Panc1 (cell line): ENCODE data around the gene FTO.

Source experiments
- POLR2AphosphoS5 ChIP-seq: IDR thresholded peaks from 2 replicates; pipeline ENCODE4 v1.6.1; 2012; ENCODE audit warnings: mild to moderate bottlenecking, low read depth, low read length, moderate library complexity
- SIN3A ChIP-seq: IDR thresholded peaks from 2 replicates; pipeline ENCODE4 v1.6.1; 2012; ENCODE audit warnings: low read depth, mild to moderate bottlenecking, low read length, moderate library complexity, borderline replicate concordance; ENCODE audit not compliant: insufficient read depth
- TCF7L2 ChIP-seq: IDR thresholded peaks from 2 replicates; pipeline ENCODE4 v1.6.1; 2011; ENCODE audit warnings: mild to moderate bottlenecking, low read depth, low read length, inconsistent platforms
- TF ChIP-seq, protein P1 (sequence below), 2 experiments: IDR thresholded peaks; 2 replicates each; pipeline ENCODE4 v1.6.1; 2011 to 2012; ENCODE audit warnings: low read depth in 2 of 2, control low read depth in 1 of 2, low read length in 1 of 2, mild to moderate bottlenecking in 1 of 2, moderate library complexity in 1 of 2; ENCODE audit not compliant: insufficient read depth in 1 of 2
- TF ChIP-seq, protein P2 (sequence below): fragments of 450-650 bp; IDR thresholded peaks from 2 replicates; pipeline ENCODE4 v1.5.1; 2017; ENCODE audit warnings: mild to moderate bottlenecking

DNA sequence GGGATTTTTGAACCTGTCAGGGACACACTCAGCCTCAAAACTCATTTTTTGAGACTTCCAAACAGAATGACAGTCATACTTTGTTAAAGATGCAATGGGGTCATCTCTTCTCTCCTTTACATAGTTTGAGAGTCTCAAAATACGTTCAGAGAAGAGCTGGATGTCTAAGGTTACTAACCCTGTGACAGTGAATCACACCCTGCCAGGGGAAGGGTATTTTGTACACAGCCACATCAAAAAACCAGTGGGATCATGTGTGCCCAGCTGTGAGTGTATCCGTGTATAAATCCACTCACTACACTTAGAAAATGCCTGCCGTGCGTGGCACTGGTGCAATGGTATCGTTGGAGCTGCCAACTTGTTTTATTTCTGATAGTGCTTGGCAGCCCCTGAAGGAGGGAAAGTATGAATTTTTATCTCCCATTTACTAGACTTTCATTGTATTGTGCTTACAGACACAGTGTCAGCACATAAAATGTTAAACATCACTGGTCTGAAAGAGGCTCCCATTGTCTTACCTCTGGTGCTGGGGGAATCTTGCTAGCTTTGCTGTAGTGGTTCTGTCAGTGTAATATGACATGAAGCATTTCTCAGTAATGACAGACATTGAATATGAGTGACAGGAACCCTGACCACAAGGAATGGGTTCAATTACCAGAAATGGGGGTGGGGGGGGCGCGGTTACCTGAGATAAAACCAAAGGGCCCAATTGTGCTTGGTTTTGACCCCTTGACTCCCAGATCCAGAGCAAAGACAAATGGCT is 256.3 kb downstream of the FTO start:
- TF ChIP-seq, protein P1, sequence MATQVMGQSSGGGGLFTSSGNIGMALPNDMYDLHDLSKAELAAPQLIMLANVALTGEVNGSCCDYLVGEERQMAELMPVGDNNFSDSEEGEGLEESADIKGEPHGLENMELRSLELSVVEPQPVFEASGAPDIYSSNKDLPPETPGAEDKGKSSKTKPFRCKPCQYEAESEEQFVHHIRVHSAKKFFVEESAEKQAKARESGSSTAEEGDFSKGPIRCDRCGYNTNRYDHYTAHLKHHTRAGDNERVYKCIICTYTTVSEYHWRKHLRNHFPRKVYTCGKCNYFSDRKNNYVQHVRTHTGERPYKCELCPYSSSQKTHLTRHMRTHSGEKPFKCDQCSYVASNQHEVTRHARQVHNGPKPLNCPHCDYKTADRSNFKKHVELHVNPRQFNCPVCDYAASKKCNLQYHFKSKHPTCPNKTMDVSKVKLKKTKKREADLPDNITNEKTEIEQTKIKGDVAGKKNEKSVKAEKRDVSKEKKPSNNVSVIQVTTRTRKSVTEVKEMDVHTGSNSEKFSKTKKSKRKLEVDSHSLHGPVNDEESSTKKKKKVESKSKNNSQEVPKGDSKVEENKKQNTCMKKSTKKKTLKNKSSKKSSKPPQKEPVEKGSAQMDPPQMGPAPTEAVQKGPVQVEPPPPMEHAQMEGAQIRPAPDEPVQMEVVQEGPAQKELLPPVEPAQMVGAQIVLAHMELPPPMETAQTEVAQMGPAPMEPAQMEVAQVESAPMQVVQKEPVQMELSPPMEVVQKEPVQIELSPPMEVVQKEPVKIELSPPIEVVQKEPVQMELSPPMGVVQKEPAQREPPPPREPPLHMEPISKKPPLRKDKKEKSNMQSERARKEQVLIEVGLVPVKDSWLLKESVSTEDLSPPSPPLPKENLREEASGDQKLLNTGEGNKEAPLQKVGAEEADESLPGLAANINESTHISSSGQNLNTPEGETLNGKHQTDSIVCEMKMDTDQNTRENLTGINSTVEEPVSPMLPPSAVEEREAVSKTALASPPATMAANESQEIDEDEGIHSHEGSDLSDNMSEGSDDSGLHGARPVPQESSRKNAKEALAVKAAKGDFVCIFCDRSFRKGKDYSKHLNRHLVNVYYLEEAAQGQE (IDR thresholded peaks at IDR 0.05; ENCODE audit: insufficient read depth in 1 of 2, low read depth in 2 of 2, low read length in 1 of 2), result no peak
- TF ChIP-seq, protein P2, sequence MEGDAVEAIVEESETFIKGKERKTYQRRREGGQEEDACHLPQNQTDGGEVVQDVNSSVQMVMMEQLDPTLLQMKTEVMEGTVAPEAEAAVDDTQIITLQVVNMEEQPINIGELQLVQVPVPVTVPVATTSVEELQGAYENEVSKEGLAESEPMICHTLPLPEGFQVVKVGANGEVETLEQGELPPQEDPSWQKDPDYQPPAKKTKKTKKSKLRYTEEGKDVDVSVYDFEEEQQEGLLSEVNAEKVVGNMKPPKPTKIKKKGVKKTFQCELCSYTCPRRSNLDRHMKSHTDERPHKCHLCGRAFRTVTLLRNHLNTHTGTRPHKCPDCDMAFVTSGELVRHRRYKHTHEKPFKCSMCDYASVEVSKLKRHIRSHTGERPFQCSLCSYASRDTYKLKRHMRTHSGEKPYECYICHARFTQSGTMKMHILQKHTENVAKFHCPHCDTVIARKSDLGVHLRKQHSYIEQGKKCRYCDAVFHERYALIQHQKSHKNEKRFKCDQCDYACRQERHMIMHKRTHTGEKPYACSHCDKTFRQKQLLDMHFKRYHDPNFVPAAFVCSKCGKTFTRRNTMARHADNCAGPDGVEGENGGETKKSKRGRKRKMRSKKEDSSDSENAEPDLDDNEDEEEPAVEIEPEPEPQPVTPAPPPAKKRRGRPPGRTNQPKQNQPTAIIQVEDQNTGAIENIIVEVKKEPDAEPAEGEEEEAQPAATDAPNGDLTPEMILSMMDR, result no peak
- TF ChIP-seq POLR2AphosphoS5, result no peak
- no peak for TF ChIP-seq SIN3A
- TF ChIP-seq TCF7L2, result no peak
